Neuronal stem cell (in vitro differentiated cells): ENCODE measurements around the gene CDH15.
"Not testable (repeated sequence)": the region's sequence is repeated elsewhere in the genome, so short reads cannot be mapped to it uniquely, and the experiment has no call there.

ENCODE experiments used
- DNase-seq: peaks from one replicate; pipeline ENCODE4 v3.0.0-alpha.2; 2013; ENCODE audit warnings: low spot score
- H2AFZ ChIP-seq: one replicate; pipeline ENCODE4 v1.6.1; 2013; ENCODE audit warnings: mild to moderate bottlenecking, low read length, inconsistent platforms
- H2AK5ac ChIP-seq: 2 replicates; pipeline ENCODE4 v1.6.1; 2013; ENCODE audit warnings: low read depth, mild to moderate bottlenecking, inconsistent platforms, low read length, moderate library complexity, mixed read lengths
- H2BK120ac ChIP-seq: 2 replicates; pipeline ENCODE4 v1.6.1; 2013; ENCODE audit warnings: low read depth, mild to moderate bottlenecking, inconsistent platforms, low read length, moderate library complexity, mixed read lengths
- H2BK12ac ChIP-seq: one replicate; pipeline ENCODE4 v1.6.1; 2013; ENCODE audit warnings: low read length, inconsistent platforms
- H2BK15ac ChIP-seq: 2 replicates; pipeline ENCODE4 v1.6.1; 2013; ENCODE audit warnings: mild to moderate bottlenecking, low read length, inconsistent platforms, mixed read lengths
- H2BK5ac ChIP-seq: one replicate; pipeline ENCODE4 v1.6.1; 2013; ENCODE audit warnings: inconsistent platforms, mild to moderate bottlenecking, low read length, moderate library complexity
- H3K14ac ChIP-seq: one replicate; pipeline ENCODE4 v1.6.1; 2013; ENCODE audit warnings: low read length, inconsistent platforms
- H3K18ac ChIP-seq: 2 replicates; pipeline ENCODE4 v1.6.1; 2013; ENCODE audit warnings: low read length, inconsistent platforms
- H3K23ac ChIP-seq: 2 replicates; pipeline ENCODE4 v1.6.1; 2013; ENCODE audit warnings: low read depth, mild to moderate bottlenecking, mixed read lengths, low read length, inconsistent platforms; ENCODE audit not compliant: poor library complexity
- H3K27ac ChIP-seq: replicated peaks from 3 replicates; pipeline ENCODE4 v1.5.1; 2013; ENCODE audit warnings: low read length, inconsistent platforms
- H3K27me3 ChIP-seq, 3 experiments: 2 replicates each; pipeline ENCODE4 v1.6.1; 2013; ENCODE audit warnings: low read length in 3 of 3, mild to moderate bottlenecking in 2 of 3, inconsistent platforms in 1 of 3, low read depth in 1 of 3, mixed read lengths in 1 of 3, moderate library complexity in 1 of 3; ENCODE audit not compliant: control insufficient read depth in 3 of 3, insufficient read depth in 3 of 3
- H3K36me3 ChIP-seq, 2 donors: replicated peaks in 1 of 2; 2 replicates each; pipeline ENCODE4 v1.6.1; 2013; ENCODE audit warnings: low read length in 2 of 2; ENCODE audit not compliant: control insufficient read depth in 2 of 2, insufficient read depth in 2 of 2
- H3K4ac ChIP-seq: 2 replicates; pipeline ENCODE4 v1.6.1; 2013; ENCODE audit warnings: inconsistent platforms, mild to moderate bottlenecking, low read length, moderate library complexity
- H3K4me1 ChIP-seq, 2 donors: 1 replicate in 1 of 2; 2 replicates in 1 of 2; pipeline ENCODE4 v1.6.1; 2013; ENCODE audit warnings: low read length in 2 of 2, low read depth in 1 of 2; ENCODE audit not compliant: control insufficient read depth in 2 of 2, insufficient read depth in 1 of 2
- H3K4me2 ChIP-seq: one replicate; pipeline ENCODE4 v1.6.1; 2013; ENCODE audit warnings: mild to moderate bottlenecking, low read length, inconsistent platforms; ENCODE audit not compliant: insufficient read depth, poor library complexity, severe bottlenecking
- H3K4me3 ChIP-seq, 2 donors: 2 replicates each; pipeline ENCODE4 v1.5.1; 2013; ENCODE audit warnings: low read length in 2 of 2, mild to moderate bottlenecking in 2 of 2, inconsistent platforms in 1 of 2, moderate library complexity in 1 of 2
- H3K79me1 ChIP-seq: one replicate; pipeline ENCODE4 v1.6.1; 2013; ENCODE audit warnings: low read depth, mild to moderate bottlenecking, inconsistent platforms, low read length, moderate library complexity
- H3K9ac ChIP-seq: one replicate; pipeline ENCODE4 v1.6.1; 2013; ENCODE audit warnings: mild to moderate bottlenecking, low read depth, low read length, inconsistent platforms; ENCODE audit not compliant: poor library complexity
- H3K9me3 ChIP-seq, 2 donors: replicated peaks in 1 of 2; 2 replicates each; pipeline versions ENCODE3 to v1.6.1; 2013; ENCODE audit warnings: low read length in 2 of 2, mild to moderate bottlenecking in 2 of 2, inconsistent platforms in 1 of 2, low read depth in 1 of 2, mixed read lengths in 1 of 2, moderate library complexity in 1 of 2; ENCODE audit not compliant: control insufficient read depth in 2 of 2, insufficient read depth in 1 of 2
- H4K8ac ChIP-seq: one replicate; pipeline ENCODE4 v1.6.1; 2013; ENCODE audit warnings: low read depth, mild to moderate bottlenecking, inconsistent platforms, low read length, moderate library complexity
- H4K91ac ChIP-seq: one replicate; pipeline ENCODE4 v1.6.1; 2013; ENCODE audit warnings: low read length, low read depth, mild to moderate bottlenecking, inconsistent platforms; ENCODE audit not compliant: poor library complexity
- WGBS, 2 donors: extraction: QIAGEN DNeasy Blood & Tissue Kit; methylation state at CpG; one replicate each; pipeline ENCODE4 v1.1.7; 2013; ENCODE audit warnings: missing lambda C conversion rate in 2 of 2, mixed read lengths in 1 of 2; ENCODE audit not compliant: insufficient read length in 2 of 2, insufficient replicate concordance in 1 of 2; ENCODE audit errors: extremely low coverage in 2 of 2; 5-methylcytosine and 5-hydroxymethylcytosine counted together

Gene CDH15

GRCh38 chr16:89164847-89165680 is 6.5 kb upstream of the CDH15 start:
- no peak overlapping the region for H4K8ac ChIP-seq
- peak overlapping the region; percentile 100 for H2BK12ac ChIP-seq
- H2BK15ac ChIP-seq: peak overlapping the region; percentile 18
- no peak overlapping the region for H3K4me2 ChIP-seq
- H3K4me1 ChIP-seq: peaks cover 10 to 15% of the 10 kb centered on the region in 2 donors
- H3K4ac ChIP-seq: no peak overlapping the region
- H3K9ac ChIP-seq: no peak overlapping the region
- no peaks in the 10 kb centered on the region for H3K36me3 ChIP-seq
- no peak overlapping the region for H4K91ac ChIP-seq
- WGBS, 2 donors: no CpG with 5 or more reads among the region's 20 CpGs
- H3K4me3 ChIP-seq: no peak overlapping the region
- no peak overlapping the region for H3K14ac ChIP-seq
- H2BK120ac ChIP-seq: no peak overlapping the region
- peaks cover 2% of the 10 kb centered on the region for H3K79me1 ChIP-seq
- H3K18ac ChIP-seq: peak overlapping the region; percentile 90
- H3K23ac ChIP-seq: no peak overlapping the region
- H2AFZ ChIP-seq: no peak overlapping the region
- H2AK5ac ChIP-seq: peak overlapping the region; percentile 95
- H2BK5ac ChIP-seq: no peak overlapping the region
- peaks cover 0 to 22% (median 5%) of the 10 kb centered on the region in 3 experiments for H3K27me3 ChIP-seq
- H3K27ac ChIP-seq: no peak overlapping the region
- no peak for DNase-seq
- peaks cover 3% of the 10 kb centered on the region in 2 donors for H3K9me3 ChIP-seq

GRCh38 chr16:89165681-89165979 is 5.9 kb upstream of the CDH15 start:
- not testable (repeated sequence) for H2AFZ ChIP-seq, H3K79me1 ChIP-seq, DNase-seq, H4K8ac ChIP-seq, H3K27ac ChIP-seq, H3K9ac ChIP-seq, H3K23ac ChIP-seq, H3K18ac ChIP-seq, H3K4me2 ChIP-seq, H3K4me3 ChIP-seq, H4K91ac ChIP-seq, H2BK120ac ChIP-seq, H2BK5ac ChIP-seq, H3K9me3 ChIP-seq, H3K4ac ChIP-seq, H3K14ac ChIP-seq, H3K36me3 ChIP-seq
- peak overlapping the region; percentile 73 for H2BK12ac ChIP-seq
- peak overlapping the region; percentile 95 for H2AK5ac ChIP-seq
- peaks cover 10 to 15% of the 10 kb centered on the region in 2 donors for H3K4me1 ChIP-seq
- H2BK15ac ChIP-seq: peak overlapping the region; percentile 18
- WGBS, 2 donors: no CpG with 5 or more reads among the region's 10 CpGs
- peaks cover 2 to 28% (median 11%) of the 10 kb centered on the region in 3 experiments for H3K27me3 ChIP-seq

GRCh38 chr16:89166696-89167424 is 4.7 kb upstream of the CDH15 start:
- peak overlapping the region; percentile 92 for H2AK5ac ChIP-seq
- H3K23ac ChIP-seq: peak overlapping the region; percentile 60
- no peak overlapping the region for H3K27ac ChIP-seq
- H4K8ac ChIP-seq: peak overlapping the region; percentile 98
- H3K79me1 ChIP-seq: no peaks in the 10 kb centered on the region
- H3K4me2 ChIP-seq: no peak overlapping the region
- H2BK15ac ChIP-seq: peak overlapping the region; percentile 68
- H2AFZ ChIP-seq: peak overlapping the region; percentile 85
- H3K4ac ChIP-seq: peak overlapping the region; percentile 77
- H3K36me3 ChIP-seq: no peaks in the 10 kb centered on the region
- no CpG with 5 or more reads among the region's 18 CpGs for WGBS, 2 donors
- peak overlapping the region; percentile 45 for H2BK5ac ChIP-seq
- H3K9ac ChIP-seq: peak overlapping the region; percentile 78
- peak overlapping the region; percentile 26 for H3K14ac ChIP-seq
- H3K9me3 ChIP-seq: peaks cover 0 to 3% of the 10 kb centered on the region in 2 donors
- H3K27me3 ChIP-seq: peaks cover 2 to 36% (median 16%) of the 10 kb centered on the region in 3 experiments
- peak overlapping the region; percentile 35 for H2BK120ac ChIP-seq
- H3K4me1 ChIP-seq: peaks cover 17 to 22% of the 10 kb centered on the region in 2 donors
- H3K4me3 ChIP-seq: no peak overlapping the region
- H3K18ac ChIP-seq: peak overlapping the region; percentile 96
- H2BK12ac ChIP-seq: peak overlapping the region; percentile 97
- H4K91ac ChIP-seq: peak overlapping the region; percentile 68
- DNase-seq: no peak

- Histone ChIP-seq H3K23ac (peak overlapping the region; percentile 60), H3K9ac (peak overlapping the region; percentile 78), H3K4me2 (no peak overlapping the region), H2BK12ac (no peak overlapping the region), H2AFZ (peak overlapping the region; percentile 85), H3K79me1 (no peaks in the 10 kb centered on the region), H3K14ac (no peak overlapping the region), H3K27me3 (peaks cover 2 to 40% (median 16%) of the 10 kb centered on the region in 3 experiments), H3K9me3 (peaks cover 0 to 3% of the 10 kb centered on the region in 2 donors), H3K18ac (peak overlapping the region; percentile 96), H3K36me3 (no peaks in the 10 kb centered on the region), H2AK5ac (peak overlapping the region; percentile 92), H3K4me1 (peaks cover 17 to 24% of the 10 kb centered on the region in 2 donors), H4K8ac (peak overlapping the region; percentile 98), H2BK15ac (peak overlapping the region; percentile 68), H4K91ac (peak overlapping the region; percentile 68), H2BK120ac (no peak overlapping the region), H3K4ac (no peak overlapping the region), H2BK5ac (peak overlapping the region; percentile 45), H3K4me3 (no peak overlapping the region), H3K27ac (no peak overlapping the region)
- DNase-seq: peak; percentile 88
- no CpG with 5 or more reads among the region's 18 CpGs for WGBS, 2 donors
Observed at GRCh38 chr16:89167425-89167941, 4.1 kb upstream of the CDH15 start.
